ENCODE results near the gene TPSAB1. TPM values are rescaled to one million over a fixed set of nuclear protein-coding genes. Genes with fewer than 3 reads are reported as not detected.

TPSAB1 gene
- total and polyA plus RNA-seq, 12 donors = 0.11 to 4.8 (median 0.93) TPM; not detected in 3

DNA sequence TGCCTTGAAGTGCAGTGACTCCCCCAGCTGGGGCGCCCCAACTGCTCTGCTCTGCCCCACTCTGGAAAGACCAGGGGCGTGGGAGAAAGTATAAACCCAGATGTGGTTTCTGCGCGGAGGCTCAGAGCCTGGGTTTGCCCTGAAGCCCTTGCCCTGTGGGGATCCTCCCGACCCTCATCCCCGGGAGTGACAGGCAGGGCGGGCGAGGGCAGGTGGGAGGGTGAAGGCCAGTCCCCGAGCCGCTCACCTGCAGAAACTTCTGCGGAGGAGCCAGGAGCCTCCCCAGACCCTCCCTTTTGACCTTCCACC is 19.2 kb downstream of the TPSAB1 start:
- no peaks in the 10 kb centered on the region for H3K36me3 ChIP-seq (replicated peaks in 1 of 2)
- no peak overlapping the region for H3K4me3 ChIP-seq
- no peak for DNase-seq
- TF ChIP-seq, protein P1, sequence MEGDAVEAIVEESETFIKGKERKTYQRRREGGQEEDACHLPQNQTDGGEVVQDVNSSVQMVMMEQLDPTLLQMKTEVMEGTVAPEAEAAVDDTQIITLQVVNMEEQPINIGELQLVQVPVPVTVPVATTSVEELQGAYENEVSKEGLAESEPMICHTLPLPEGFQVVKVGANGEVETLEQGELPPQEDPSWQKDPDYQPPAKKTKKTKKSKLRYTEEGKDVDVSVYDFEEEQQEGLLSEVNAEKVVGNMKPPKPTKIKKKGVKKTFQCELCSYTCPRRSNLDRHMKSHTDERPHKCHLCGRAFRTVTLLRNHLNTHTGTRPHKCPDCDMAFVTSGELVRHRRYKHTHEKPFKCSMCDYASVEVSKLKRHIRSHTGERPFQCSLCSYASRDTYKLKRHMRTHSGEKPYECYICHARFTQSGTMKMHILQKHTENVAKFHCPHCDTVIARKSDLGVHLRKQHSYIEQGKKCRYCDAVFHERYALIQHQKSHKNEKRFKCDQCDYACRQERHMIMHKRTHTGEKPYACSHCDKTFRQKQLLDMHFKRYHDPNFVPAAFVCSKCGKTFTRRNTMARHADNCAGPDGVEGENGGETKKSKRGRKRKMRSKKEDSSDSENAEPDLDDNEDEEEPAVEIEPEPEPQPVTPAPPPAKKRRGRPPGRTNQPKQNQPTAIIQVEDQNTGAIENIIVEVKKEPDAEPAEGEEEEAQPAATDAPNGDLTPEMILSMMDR (IDR thresholded peaks at IDR 0.05) = no peak
- no peak for TF ChIP-seq POLR2A (IDR thresholded peaks at IDR 0.05)
- intact Hi-C loops (cut with DNase I) = no loop called here
- WGBS, 4 donors = 7 to 24% (median 14%) methylated on average over 2 to 11 of the region's 11 CpGs
- no peaks in the 10 kb centered on the region for H3K9me3 ChIP-seq (replicated peaks in 1 of 3)
- H3K27ac ChIP-seq = no peak overlapping the region
- peaks cover 16% of the 10 kb centered on the region for H3K27me3 ChIP-seq
- H3K4me1 ChIP-seq (replicated peaks in 1 of 2) = no peaks in the 10 kb centered on the region

DNA sequence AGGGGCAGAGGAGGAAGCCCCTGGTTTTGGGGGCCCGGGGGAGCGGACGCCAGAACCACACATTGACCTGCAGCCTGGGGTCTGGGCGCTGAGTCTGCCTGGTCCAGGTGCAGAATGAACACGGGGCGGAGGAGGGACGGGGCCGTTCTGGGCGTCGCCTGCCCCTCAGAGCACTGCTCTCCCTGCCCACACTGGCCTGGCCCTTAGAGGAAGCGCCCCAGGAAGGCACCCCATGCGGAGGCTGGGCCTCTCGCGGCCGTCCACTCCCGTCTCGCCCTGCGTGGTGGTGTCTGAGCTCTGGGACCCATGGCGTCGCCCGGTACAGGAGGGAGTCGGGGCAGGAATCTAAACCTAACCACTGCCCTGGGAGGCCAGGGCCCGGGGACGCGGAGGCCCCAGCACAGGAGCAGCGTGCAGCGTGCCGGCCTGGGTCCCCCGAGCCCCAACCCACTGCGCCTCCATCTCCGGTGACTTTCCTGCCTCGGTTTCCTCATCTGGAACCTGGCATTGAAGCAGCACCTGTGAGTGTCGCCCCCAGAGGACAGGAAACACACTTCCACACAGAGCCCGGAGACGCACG is 19.7 kb downstream of the TPSAB1 start:
- intact Hi-C loops (cut with DNase I) = no loop called here
- no peak overlapping the region for H3K27ac ChIP-seq
- 40 to 78% (median 61%) methylated on average over 1 to 36 of the region's 36 CpGs for WGBS, 4 donors
- H3K27me3 ChIP-seq = peaks cover 16% of the 10 kb centered on the region
- no peaks in the 10 kb centered on the region for H3K9me3 ChIP-seq (replicated peaks in 1 of 3)
- H3K36me3 ChIP-seq (replicated peaks in 1 of 2) = no peaks in the 10 kb centered on the region
- H3K4me1 ChIP-seq (replicated peaks in 1 of 2) = no peaks in the 10 kb centered on the region
- DNase-seq = no peak
- no peak overlapping the region for H3K4me3 ChIP-seq
- TF ChIP-seq, protein P1 (IDR thresholded peaks at IDR 0.05) = no peak
- no peak for TF ChIP-seq POLR2A (IDR thresholded peaks at IDR 0.05)

DNA sequence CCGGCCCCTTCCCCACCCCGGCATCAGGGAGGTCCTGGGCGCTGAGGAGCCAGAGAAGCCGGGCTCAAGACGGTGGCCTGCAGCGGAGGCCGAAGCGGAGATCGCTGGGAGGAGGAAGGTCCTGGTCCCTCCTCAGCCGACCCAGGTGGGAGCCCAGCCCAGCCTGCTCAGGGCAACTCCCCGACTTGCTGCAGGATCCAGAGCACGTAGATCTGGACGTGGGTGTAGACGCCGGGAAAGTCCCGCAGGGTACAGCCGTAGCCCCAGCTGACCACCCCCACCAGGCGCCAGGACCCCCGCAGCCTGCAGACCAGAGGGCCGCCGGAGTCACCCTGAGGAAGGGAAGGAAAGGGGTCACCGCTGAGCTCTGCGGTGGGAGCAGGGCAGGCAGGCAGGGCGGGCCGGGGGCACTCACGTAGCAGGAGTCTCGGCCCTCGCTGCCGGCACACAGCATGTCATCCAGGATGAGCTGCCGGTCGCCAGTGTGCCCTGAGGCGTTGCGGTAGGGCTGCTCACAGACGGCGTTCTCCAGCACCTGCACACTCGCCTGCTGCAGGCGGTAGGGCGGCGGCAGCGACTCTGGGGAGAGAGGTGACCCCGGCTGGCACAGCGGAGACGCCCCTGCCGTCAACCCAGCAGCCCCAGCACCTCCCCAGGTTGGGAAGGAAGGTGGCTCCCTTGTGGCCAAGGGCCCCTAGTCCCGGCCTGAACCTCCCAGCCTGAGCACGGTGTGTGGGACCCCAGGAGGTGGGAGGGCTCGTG is 20.8 kb downstream of the TPSAB1 start:
- Histone ChIP-seq H3K27ac (no peak overlapping the region), H3K36me3 (replicated peaks in 1 of 2) (no peaks in the 10 kb centered on the region), H3K4me1 (replicated peaks in 1 of 2) (no peaks in the 10 kb centered on the region), H3K9me3 (replicated peaks in 1 of 3) (no peaks in the 10 kb centered on the region), H3K27me3 (peaks cover 16% of the 10 kb centered on the region), H3K4me3 (no peak overlapping the region)
- intact Hi-C loops (cut with DNase I) = no loop called here
- TF ChIP-seq POLR2A (IDR thresholded peaks at IDR 0.05) = no peak
- TF ChIP-seq, protein P1 (IDR thresholded peaks at IDR 0.05) = no peak
- WGBS, 4 donors = 10 to 30% (median 15%) methylated on average over 7 to 47 of the region's 47 CpGs
- DNase-seq = no peak

GRCh38 chr16:1262210-1262845 is 21.8 kb downstream of the TPSAB1 start:
- no peak overlapping the region for H3K4me3 ChIP-seq
- 76 to 80% (median 78%) methylated on average over 15 to 32 of the region's 32 CpGs for WGBS, 4 donors
- DNase-seq = no peak
- intact Hi-C loops (cut with DNase I) = no loop called here
- H3K27me3 ChIP-seq = peaks cover 16% of the 10 kb centered on the region
- H3K4me1 ChIP-seq (replicated peaks in 1 of 2) = no peaks in the 10 kb centered on the region
- no peak for TF ChIP-seq POLR2A (IDR thresholded peaks at IDR 0.05)
- TF ChIP-seq, protein P1 (IDR thresholded peaks at IDR 0.05) = no peak
- H3K36me3 ChIP-seq (replicated peaks in 1 of 2) = no peaks in the 10 kb centered on the region
- no peaks in the 10 kb centered on the region for H3K9me3 ChIP-seq (replicated peaks in 1 of 3)
- no peak overlapping the region for H3K27ac ChIP-seq
